GM12878 (cell line): ENCODE data around the gene IARS2. TPM values are rescaled to one million over a fixed set of nuclear protein-coding genes. Genes with fewer than 3 reads are reported as not detected.
A peak's percentile ranks its signal among the peaks of the same experiment; 100 is the strongest.

Experiments used
- ASH2L ChIP-seq: fragments of 300-600, 200-600 bp; sonication (generic); IDR thresholded peaks from 2 replicates; pipeline ENCODE4 v1.6.1; 2017; ENCODE audit warnings: low read depth, mild to moderate bottlenecking, borderline replicate concordance
- BACH1 ChIP-seq: fragments of 450-650 bp; IDR thresholded peaks from 2 replicates; pipeline ENCODE4 v1.6.1; 2017; ENCODE audit warnings: mild to moderate bottlenecking, borderline replicate concordance
- CBFB ChIP-seq: IDR thresholded peaks from 2 replicates; pipeline ENCODE4 v1.6.1; 2016; ENCODE audit warnings: antibody characterized with exemption, low read depth
- CBX3 ChIP-seq: fragments of 200-600 bp; sonication (generic); IDR thresholded peaks from 2 replicates; pipeline ENCODE4 v1.6.1; 2016; ENCODE audit warnings: low read depth, borderline replicate concordance
- CREB1 ChIP-seq: IDR thresholded peaks from 2 replicates; pipeline ENCODE4 v1.6.1; 2012; ENCODE audit warnings: low read depth, mild to moderate bottlenecking, inconsistent platforms
- FOXK2 ChIP-seq: fragments of 450-650 bp; IDR thresholded peaks from 2 replicates; pipeline ENCODE4 v1.6.1; 2017; ENCODE audit warnings: mild to moderate bottlenecking, moderate library complexity
- HDAC6 ChIP-seq: fragments of 200-600 bp; sonication (generic); IDR thresholded peaks from one replicate; pipeline ENCODE4 v1.8.0; 2017; ENCODE audit warnings: antibody characterized with exemption; ENCODE audit not compliant: unreplicated experiment
- MEF2B ChIP-seq: fragments of 450-650 bp; IDR thresholded peaks from 2 replicates; pipeline ENCODE4 v1.6.1; 2018; ENCODE audit warnings: mild to moderate bottlenecking, moderate library complexity; ENCODE audit not compliant: partially characterized antibody, poor library complexity, severe bottlenecking
- PML ChIP-seq: IDR thresholded peaks from 2 replicates; pipeline ENCODE4 v1.6.1; 2012; ENCODE audit warnings: low read length, inconsistent platforms
- RB1 ChIP-seq: fragments of 450-650 bp; formaldehyde crosslinking; IDR thresholded peaks from 2 replicates; pipeline ENCODE4 v1.6.1; 2017; ENCODE audit warnings: mild to moderate bottlenecking, borderline replicate concordance
- SP1 ChIP-seq: IDR thresholded peaks from one replicate; pipeline ENCODE4 v1.6.1; 2011; ENCODE audit warnings: low read depth, low read length
- SPI1 ChIP-seq: IDR thresholded peaks from 2 replicates; pipeline ENCODE4 v1.6.1; 2011; ENCODE audit warnings: low read depth, mild to moderate bottlenecking, low read length, moderate library complexity, borderline replicate concordance; ENCODE audit not compliant: insufficient read depth
- SREBF1 ChIP-seq: IDR thresholded peaks from 2 replicates; pipeline ENCODE4 v1.6.1; 2012; ENCODE audit warnings: mild to moderate bottlenecking, low read length
- SRF ChIP-seq, 2 experiments: IDR thresholded peaks; 2 replicates each; pipeline ENCODE4 v1.6.1; 2011; ENCODE audit warnings: low read depth in 2 of 2, low read length in 2 of 2, mild to moderate bottlenecking in 1 of 2, moderate library complexity in 1 of 2
- polyA plus RNA-seq, 11 experiments: library from polyadenylated mRNA; depleted of rRNA in 4 of 11; unstranded in 6 of 11; stranded (reverse) in 5 of 11; fragments of >200 nt; fragmentation: Nextera tagmentation in 4 of 11; fragmentation: Illumina TruSeq in 1 of 11; extraction: Ambion mirVana in 4 of 11; extraction: Trizol in 1 of 11; gene quantifications; 1 replicate in 1 of 11; 2 replicates in 10 of 11; pipeline versions ENCODE4 v1.2.1 to v1.2.3, GENCODE V29; 2011 to 2016; ENCODE audit warnings: inconsistent platforms in 2 of 11, missing spikeins in 2 of 11, low read depth in 1 of 11
- total RNA-seq, 4 experiments: library from RNA; depleted of rRNA in 3 of 4; stranded (reverse); fragments of >200 nt in 3 of 4; fragmentation: Illumina TruSeq in 1 of 4; extraction: Trizol in 1 of 4; gene quantifications; 2 replicates each; pipeline versions ENCODE4 v1.2.1 to v1.2.3, GENCODE V29; 2013 to 2021
- TF ChIP-seq, protein P1 (sequence below): fragments of 450-650 bp; IDR thresholded peaks from 2 replicates; pipeline ENCODE4 v1.6.1; 2017; ENCODE audit warnings: borderline replicate concordance
- TF ChIP-seq, protein P2 (sequence below): IDR thresholded peaks from 2 replicates; pipeline ENCODE4 v1.6.1; 2012; ENCODE audit warnings: low read length, inconsistent platforms
- TF ChIP-seq, protein P3 (sequence below): IDR thresholded peaks from 2 replicates; pipeline ENCODE4 v1.6.1; 2011; ENCODE audit warnings: borderline replicate concordance, low read depth, mild to moderate bottlenecking, moderate library complexity, mixed read lengths, low read length; ENCODE audit not compliant: insufficient read depth; ENCODE audit errors: extremely low read length
- TF ChIP-seq, protein P4 (sequence below): IDR thresholded peaks from 2 replicates; pipeline ENCODE4 v1.6.1; 2011; ENCODE audit warnings: low read depth, low read length, improper control_type of control experiment, borderline replicate concordance
- TF ChIP-seq, protein P5 (sequence below): IDR thresholded peaks from 2 replicates; pipeline ENCODE4 v1.6.1; 2011; ENCODE audit warnings: borderline replicate concordance, low read depth, mild to moderate bottlenecking, moderate library complexity, low read length; ENCODE audit not compliant: insufficient read depth, poor library complexity, severe bottlenecking
- TF ChIP-seq, protein P6 (sequence below): fragments of 450-650 bp; IDR thresholded peaks from 2 replicates; pipeline ENCODE4 v1.6.1; 2017; ENCODE audit warnings: antibody characterized with exemption, mild to moderate bottlenecking, moderate library complexity

Gene IARS2
- total and polyA plus RNA-seq, 10 of the 15 experiments (the other 5 are each of a cell fraction or from before 2014, with no cell fraction given) = 23.7 to 100 (median 66.8) TPM

DNA sequence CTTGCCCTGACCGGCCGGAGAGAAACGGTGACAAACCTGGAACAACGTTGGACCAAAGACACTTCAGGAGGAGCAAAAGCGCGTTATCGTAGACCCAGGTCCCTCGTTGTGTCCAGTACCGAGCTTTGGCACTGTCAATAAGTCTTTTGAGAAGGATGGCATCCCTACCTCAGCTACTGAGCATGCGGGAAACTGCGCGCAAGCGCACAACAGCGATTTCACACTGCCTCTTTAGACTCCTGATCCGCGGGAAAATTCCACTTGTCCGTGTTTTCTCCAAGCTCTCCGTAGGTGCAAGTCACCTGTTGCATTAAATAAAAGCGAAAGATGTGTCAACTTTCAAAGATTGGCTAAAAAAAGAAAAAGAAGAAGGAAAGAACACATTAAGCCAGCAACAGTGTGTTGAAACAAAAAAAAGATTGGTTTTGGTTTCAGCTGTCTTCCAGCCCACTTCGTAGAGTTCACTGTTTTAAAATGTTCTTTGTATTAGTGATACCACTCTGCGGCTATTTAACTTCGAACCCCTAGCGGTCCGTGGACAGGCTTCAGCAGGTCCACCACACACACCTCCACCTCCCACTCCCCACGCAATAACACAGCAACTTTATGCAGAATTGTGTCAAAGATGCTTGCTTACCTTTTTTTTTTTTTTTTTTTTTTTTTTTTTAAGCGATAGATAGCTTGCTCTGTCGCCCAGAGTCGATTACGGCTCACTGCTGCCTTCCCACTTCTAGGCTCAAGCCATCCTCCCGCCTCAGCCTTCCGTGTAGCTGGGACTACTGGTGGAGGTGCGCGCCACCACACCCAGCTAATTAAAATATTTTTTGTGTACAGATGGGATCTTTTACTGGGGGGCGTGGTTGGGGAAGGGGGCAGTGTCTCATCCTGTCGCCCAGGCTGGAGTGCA is 4.0 kb upstream of the IARS2 start, which contains the start of gene BPNT1 (continued):
- TF ChIP-seq SPI1 = no peak
- TF ChIP-seq, protein P1, sequence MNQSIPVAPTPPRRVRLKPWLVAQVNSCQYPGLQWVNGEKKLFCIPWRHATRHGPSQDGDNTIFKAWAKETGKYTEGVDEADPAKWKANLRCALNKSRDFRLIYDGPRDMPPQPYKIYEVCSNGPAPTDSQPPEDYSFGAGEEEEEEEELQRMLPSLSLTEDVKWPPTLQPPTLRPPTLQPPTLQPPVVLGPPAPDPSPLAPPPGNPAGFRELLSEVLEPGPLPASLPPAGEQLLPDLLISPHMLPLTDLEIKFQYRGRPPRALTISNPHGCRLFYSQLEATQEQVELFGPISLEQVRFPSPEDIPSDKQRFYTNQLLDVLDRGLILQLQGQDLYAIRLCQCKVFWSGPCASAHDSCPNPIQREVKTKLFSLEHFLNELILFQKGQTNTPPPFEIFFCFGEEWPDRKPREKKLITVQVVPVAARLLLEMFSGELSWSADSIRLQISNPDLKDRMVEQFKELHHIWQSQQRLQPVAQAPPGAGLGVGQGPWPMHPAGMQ = no peak
- TF ChIP-seq, protein P2, sequence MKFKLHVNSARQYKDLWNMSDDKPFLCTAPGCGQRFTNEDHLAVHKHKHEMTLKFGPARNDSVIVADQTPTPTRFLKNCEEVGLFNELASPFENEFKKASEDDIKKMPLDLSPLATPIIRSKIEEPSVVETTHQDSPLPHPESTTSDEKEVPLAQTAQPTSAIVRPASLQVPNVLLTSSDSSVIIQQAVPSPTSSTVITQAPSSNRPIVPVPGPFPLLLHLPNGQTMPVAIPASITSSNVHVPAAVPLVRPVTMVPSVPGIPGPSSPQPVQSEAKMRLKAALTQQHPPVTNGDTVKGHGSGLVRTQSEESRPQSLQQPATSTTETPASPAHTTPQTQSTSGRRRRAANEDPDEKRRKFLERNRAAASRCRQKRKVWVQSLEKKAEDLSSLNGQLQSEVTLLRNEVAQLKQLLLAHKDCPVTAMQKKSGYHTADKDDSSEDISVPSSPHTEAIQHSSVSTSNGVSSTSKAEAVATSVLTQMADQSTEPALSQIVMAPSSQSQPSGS = peak; percentile 75; the same call in 1 of the 2 replicates
- no peak; the same call in 1 of the 2 replicates for TF ChIP-seq FOXK2
- TF ChIP-seq SP1 = peak; percentile 99
- no peak for TF ChIP-seq BACH1
- no peak for TF ChIP-seq SRF (IDR thresholded peaks at IDR 0.05; ENCODE audit: low read depth in 2 of 2, low read length in 2 of 2)
- TF ChIP-seq PML = peak; percentile 82
- no peak for TF ChIP-seq CBX3
- TF ChIP-seq HDAC6 = no peak
- TF ChIP-seq, protein P3, sequence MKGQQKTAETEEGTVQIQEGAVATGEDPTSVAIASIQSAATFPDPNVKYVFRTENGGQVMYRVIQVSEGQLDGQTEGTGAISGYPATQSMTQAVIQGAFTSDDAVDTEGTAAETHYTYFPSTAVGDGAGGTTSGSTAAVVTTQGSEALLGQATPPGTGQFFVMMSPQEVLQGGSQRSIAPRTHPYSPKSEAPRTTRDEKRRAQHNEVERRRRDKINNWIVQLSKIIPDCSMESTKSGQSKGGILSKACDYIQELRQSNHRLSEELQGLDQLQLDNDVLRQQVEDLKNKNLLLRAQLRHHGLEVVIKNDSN = no peak
- peak; percentile 20 for TF ChIP-seq MEF2B
- peak; percentile 78 for TF ChIP-seq CREB1
- TF ChIP-seq ASH2L = peak; percentile 58; the same call in 1 of the 2 replicates
- TF ChIP-seq, protein P4, sequence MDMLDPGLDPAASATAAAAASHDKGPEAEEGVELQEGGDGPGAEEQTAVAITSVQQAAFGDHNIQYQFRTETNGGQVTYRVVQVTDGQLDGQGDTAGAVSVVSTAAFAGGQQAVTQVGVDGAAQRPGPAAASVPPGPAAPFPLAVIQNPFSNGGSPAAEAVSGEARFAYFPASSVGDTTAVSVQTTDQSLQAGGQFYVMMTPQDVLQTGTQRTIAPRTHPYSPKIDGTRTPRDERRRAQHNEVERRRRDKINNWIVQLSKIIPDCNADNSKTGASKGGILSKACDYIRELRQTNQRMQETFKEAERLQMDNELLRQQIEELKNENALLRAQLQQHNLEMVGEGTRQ = peak; percentile 55; the same call in 1 of the 2 replicates
- TF ChIP-seq SREBF1 = no peak
- TF ChIP-seq, protein P5, sequence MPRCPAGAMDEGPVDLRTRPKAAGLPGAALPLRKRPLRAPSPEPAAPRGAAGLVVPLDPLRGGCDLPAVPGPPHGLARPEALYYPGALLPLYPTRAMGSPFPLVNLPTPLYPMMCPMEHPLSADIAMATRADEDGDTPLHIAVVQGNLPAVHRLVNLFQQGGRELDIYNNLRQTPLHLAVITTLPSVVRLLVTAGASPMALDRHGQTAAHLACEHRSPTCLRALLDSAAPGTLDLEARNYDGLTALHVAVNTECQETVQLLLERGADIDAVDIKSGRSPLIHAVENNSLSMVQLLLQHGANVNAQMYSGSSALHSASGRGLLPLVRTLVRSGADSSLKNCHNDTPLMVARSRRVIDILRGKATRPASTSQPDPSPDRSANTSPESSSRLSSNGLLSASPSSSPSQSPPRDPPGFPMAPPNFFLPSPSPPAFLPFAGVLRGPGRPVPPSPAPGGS = no peak
- no peak for TF ChIP-seq RB1
- TF ChIP-seq, protein P6, sequence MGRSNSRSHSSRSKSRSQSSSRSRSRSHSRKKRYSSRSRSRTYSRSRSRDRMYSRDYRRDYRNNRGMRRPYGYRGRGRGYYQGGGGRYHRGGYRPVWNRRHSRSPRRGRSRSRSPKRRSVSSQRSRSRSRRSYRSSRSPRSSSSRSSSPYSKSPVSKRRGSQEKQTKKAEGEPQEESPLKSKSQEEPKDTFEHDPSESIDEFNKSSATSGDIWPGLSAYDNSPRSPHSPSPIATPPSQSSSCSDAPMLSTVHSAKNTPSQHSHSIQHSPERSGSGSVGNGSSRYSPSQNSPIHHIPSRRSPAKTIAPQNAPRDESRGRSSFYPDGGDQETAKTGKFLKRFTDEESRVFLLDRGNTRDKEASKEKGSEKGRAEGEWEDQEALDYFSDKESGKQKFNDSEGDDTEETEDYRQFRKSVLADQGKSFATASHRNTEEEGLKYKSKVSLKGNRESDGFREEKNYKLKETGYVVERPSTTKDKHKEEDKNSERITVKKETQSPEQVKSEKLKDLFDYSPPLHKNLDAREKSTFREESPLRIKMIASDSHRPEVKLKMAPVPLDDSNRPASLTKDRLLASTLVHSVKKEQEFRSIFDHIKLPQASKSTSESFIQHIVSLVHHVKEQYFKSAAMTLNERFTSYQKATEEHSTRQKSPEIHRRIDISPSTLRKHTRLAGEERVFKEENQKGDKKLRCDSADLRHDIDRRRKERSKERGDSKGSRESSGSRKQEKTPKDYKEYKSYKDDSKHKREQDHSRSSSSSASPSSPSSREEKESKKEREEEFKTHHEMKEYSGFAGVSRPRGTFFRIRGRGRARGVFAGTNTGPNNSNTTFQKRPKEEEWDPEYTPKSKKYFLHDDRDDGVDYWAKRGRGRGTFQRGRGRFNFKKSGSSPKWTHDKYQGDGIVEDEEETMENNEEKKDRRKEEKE = no peak
- peak; percentile 50; the same call in 1 of the 2 replicates for TF ChIP-seq CBFB
